Measurements from ENCODE around the gene HPS1. TPM values are rescaled to one million over a fixed set of nuclear protein-coding genes. Genes with fewer than 3 reads are reported as not detected.

HPS1 gene
- total and polyA plus RNA-seq, 2 of the 8 experiments (the other 6 are each of a cell fraction or from before 2014, with no cell fraction given) = 38.7 to 61.7 TPM

DNA sequence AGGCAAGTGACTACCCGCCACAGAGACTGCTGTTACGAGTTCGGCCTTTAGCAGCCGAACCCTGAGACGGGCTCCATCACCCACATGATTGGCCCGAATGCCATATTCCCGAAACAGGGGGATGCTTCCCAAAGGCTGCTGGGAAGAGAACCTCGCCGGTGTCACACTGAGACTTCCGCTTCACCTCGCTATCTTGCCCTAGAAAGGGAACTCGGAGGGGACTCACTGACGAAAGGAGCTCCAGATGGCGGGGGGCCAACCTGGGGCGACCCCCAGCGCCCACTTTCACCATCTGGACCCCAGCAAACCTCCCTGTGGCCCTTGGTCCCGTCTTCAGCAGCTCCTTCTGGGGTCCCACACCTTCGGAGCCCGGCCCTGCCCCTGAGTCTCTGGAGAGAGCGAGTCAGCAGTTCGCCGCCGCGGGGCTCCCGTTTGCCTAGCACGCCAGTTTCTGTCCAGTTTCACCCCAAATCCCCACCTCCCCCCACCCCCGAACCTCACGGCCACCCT, 529 bp downstream of the HPS1 start:
- Histone ChIP-seq H2BK12ac (ENCODE audit: low read depth, low read length) (no peak overlapping the region), H3K79me2 (ENCODE audit: control insufficient read depth in 1 of 2, insufficient read depth in 2 of 2, low read length in 2 of 2) (peaks cover 0 to 8% of the 10 kb centered on the region in 2 experiments; a peak in 1 of 4 replicates), H2BK120ac (replicated peaks; ENCODE audit: low read depth, low read length) (no peak overlapping the region), H3K4ac (replicated peaks; ENCODE audit: insufficient read length, low read depth, low read length) (no peak overlapping the region), H4K20me1 (replicated peaks in 1 of 2; ENCODE audit: control insufficient read depth in 1 of 2, insufficient read depth in 2 of 2, low read length in 2 of 2) (peaks cover 0 to 3% of the 10 kb centered on the region in 2 experiments), H3K36me3 (ENCODE audit: control insufficient read depth in 2 of 4, insufficient read depth in 4 of 4, low read length in 3 of 4) (peaks cover 10 to 35% (median 23%) of the 10 kb centered on the region in 4 experiments), H3K9me3 (ENCODE audit: insufficient read depth in 2 of 2, low read depth in 1 of 2, low read length in 1 of 2) (no peaks in the 10 kb centered on the region), H3K4me1 (replicated peaks in 1 of 4; ENCODE audit: control insufficient read depth in 3 of 4, insufficient read depth in 4 of 4, low read length in 3 of 4) (peaks cover 0 to 4% (median 3%) of the 10 kb centered on the region in 4 experiments; a peak in 5 of 7 replicates), H3K9ac (replicated peaks in 1 of 4; ENCODE audit: extremely low read depth in 1 of 4, low read depth in 3 of 4, low read length in 3 of 4) (peak overlapping the region; percentile 52 to 80 (median 72)), H3K27me3 (replicated peaks in 1 of 4; ENCODE audit: control insufficient read depth in 3 of 4, extremely low read depth in 1 of 4, insufficient read depth in 3 of 4, low read length in 3 of 4) (no peaks in the 10 kb centered on the region), H3K23ac (ENCODE audit: insufficient read length) (no peak overlapping the region), H3K18ac (ENCODE audit: extremely low read depth, low read length) (no peak overlapping the region), H3K14ac (ENCODE audit: insufficient read length) (no peak overlapping the region), H3K79me1 (ENCODE audit: low read depth, low read length) (no peaks in the 10 kb centered on the region; the same call in 1 of the 2 replicates), H2AK5ac (ENCODE audit: low read depth, low read length) (no peak overlapping the region), H4K91ac (replicated peaks; ENCODE audit: insufficient read length, low read length) (peak overlapping the region; percentile 29), H3K23me2 (ENCODE audit: low read depth, low read length) (no peaks in the 10 kb centered on the region; the same call in 1 of the 2 replicates), H2AFZ (ENCODE audit: low read length) (no peak overlapping the region), H3K4me2 (ENCODE audit: insufficient read depth in 1 of 2, low read depth in 2 of 2, low read length in 2 of 2) (peak overlapping the region; percentile 79 to 89), H3K27ac (ENCODE audit: low read depth, low read length) (peak overlapping the region; percentile 69; the same call in 1 of the 2 replicates), H4K8ac (ENCODE audit: extremely low read depth, insufficient read depth, low read length) (peak overlapping the region; percentile 91; the same call in 1 of the 2 replicates), H3K4me3 (ENCODE audit: extremely low read depth in 1 of 4, insufficient read depth in 2 of 4, low read depth in 3 of 4, low read length in 4 of 4) (peak overlapping the region; percentile 70 to 93 (median 76)), H3K56ac (replicated peaks; ENCODE audit: insufficient read length, low read depth, low read length) (peak overlapping the region; percentile 36), H4K5ac (ENCODE audit: insufficient read length, low read depth, low read length) (peak overlapping the region; percentile 21), H2BK5ac (ENCODE audit: low read depth, low read length) (no peak overlapping the region), H2BK15ac (ENCODE audit: low read length) (no peak overlapping the region; the same call in 1 of the 2 replicates), H2BK20ac (ENCODE audit: low read length) (no peak overlapping the region)
- ChIA-PET CTCF (ENCODE audit: partially characterized antibody) (interaction anchor here (0.6 to 2.9 kb wide), 2 partner anchors 137 to 1407 kb away, joined by 3 to 10 read pairs; no protein-coding TSS in a partner anchor), POLR2A (ENCODE audit: partially characterized antibody) (interaction anchor here (0.7 to 2.9 kb wide), 7 partner anchors 8 to 34 kb away, joined by 3 to 11 read pairs (median 4); partner anchors contain the start of gene PYROXD2)
- DNase-seq (ENCODE audit: low read depth in 1 of 2, low spot score in 2 of 2) = peak in 1 of 2 experiments; percentile 69
- no peak for FAIRE-seq
- TF ChIP-seq TAF7 (optimal IDR thresholded peaks at IDR 0.05; ENCODE audit: borderline replicate concordance, low read depth, low read length) (no peak), YY1 (IDR thresholded peaks at IDR 0.05; ENCODE audit: low read depth, low read length) (no peak), POLR2A (IDR thresholded peaks at IDR 0.05; ENCODE audit: control extremely low read depth in 1 of 2, low read depth in 2 of 2, low read length in 2 of 2) (no peak), JUND (IDR thresholded peaks at IDR 0.05; ENCODE audit: low read length) (no peak), SP1 (IDR thresholded peaks at IDR 0.05; ENCODE audit: low read depth, low read length) (no peak), SP4 (IDR thresholded peaks at IDR 0.05; ENCODE audit: low read length) (no peak), CEBPB (IDR thresholded peaks at IDR 0.05; ENCODE audit: low read depth, low read length) (no peak), CHD1 (IDR thresholded peaks at IDR 0.05; ENCODE audit: low read depth, low read length) (no peak)
- TF ChIP-seq, protein P1, sequence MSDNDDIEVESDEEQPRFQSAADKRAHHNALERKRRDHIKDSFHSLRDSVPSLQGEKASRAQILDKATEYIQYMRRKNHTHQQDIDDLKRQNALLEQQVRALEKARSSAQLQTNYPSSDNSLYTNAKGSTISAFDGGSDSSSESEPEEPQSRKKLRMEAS (IDR thresholded peaks at IDR 0.05) = 0 out of 2 replicates have a peak, but pooled peaks have one; percentile 9
- 29% methylated on average over 14 of the region's 28 CpGs; no CpG with 5 or more reads in 1 of the 2 experiments for WGBS, 2 experiments (ENCODE audit: extremely low coverage in 1 of 2, insufficient coverage in 1 of 2, insufficient read length in 1 of 2, insufficient replicate concordance in 2 of 2, low coverage in 1 of 2, low lambda C conversion rate in 2 of 2, missing lambda C conversion rate in 1 of 2)

All from H1 (cell line).